ENCODE data around the gene NETO2. TPM values are rescaled to one million over a fixed set of nuclear protein-coding genes. Genes with fewer than 3 reads are reported as not detected.

Gene NETO2
- total and polyA plus RNA-seq, 10 of the 15 experiments (the other 5 are each of a cell fraction or from before 2014, with no cell fraction given), result 8.5 to 53.1 (median 27.0) TPM

GRCh38 chr16:47142821-47143676 lies 696 bp downstream of the NETO2 start (continued):
- TF ChIP-seq FOS (IDR thresholded peaks at IDR 0.05; ENCODE audit: borderline replicate concordance, extremely low read depth, insufficient read length), result no peak
- peak; percentile 47; the same call in 1 of the 2 replicates for TF ChIP-seq SMC3 (IDR thresholded peaks at IDR 0.05; ENCODE audit: borderline replicate concordance, low read length)
- no peak for TF ChIP-seq TAF1 (IDR thresholded peaks at IDR 0.05; ENCODE audit: borderline replicate concordance, low read depth, low read length)
- peak; percentile 11; the same call in 1 of the 2 replicates for TF ChIP-seq RELB (IDR thresholded peaks at IDR 0.05; ENCODE audit: low read depth)
- TF ChIP-seq SMARCA5 (IDR thresholded peaks at IDR 0.05), result peak; percentile 97
- no peak for TF ChIP-seq MYC (IDR thresholded peaks at IDR 0.05; ENCODE audit: insufficient read depth, insufficient read length, insufficient replicate concordance, low read length, severe bottlenecking)
- TF ChIP-seq TCF12 (IDR thresholded peaks at IDR 0.05; ENCODE audit: low read depth, low read length), result 0 out of 2 replicates have a peak, but pooled peaks have one; percentile 7
- peak; percentile 70 for TF ChIP-seq DPF2 (IDR thresholded peaks at IDR 0.05)
- no peak for TF ChIP-seq ZBED1 (IDR thresholded peaks at IDR 0.05; ENCODE audit: borderline replicate concordance)
- peak; percentile 2; the same call in 1 of the 2 replicates for TF ChIP-seq RUNX3 (IDR thresholded peaks at IDR 0.05; ENCODE audit: low read length)
- peak in 1 of 2 experiments; percentile 39; a peak in 1 of 3 replicates for TF ChIP-seq EGR1 (IDR thresholded peaks at IDR 0.05; ENCODE audit: borderline replicate concordance in 1 of 2, low read depth in 2 of 2, low read length in 2 of 2)
- TF ChIP-seq RCOR1 (conservative IDR thresholded peaks at IDR 0.05; ENCODE audit: low read depth, low read length), result 0 out of 2 replicates have a peak, but pooled peaks have one; percentile 21
- TF ChIP-seq YBX1 (IDR thresholded peaks at IDR 0.05), result no peak
- TF ChIP-seq CHD1 (IDR thresholded peaks at IDR 0.05; ENCODE audit: low read depth, low read length), result 0 out of 2 replicates have a peak, but pooled peaks have one; percentile 22
- 0 out of 2 replicates have a peak, but pooled peaks have one; percentile 6 for TF ChIP-seq PAX5 (IDR thresholded peaks at IDR 0.05; ENCODE audit: borderline replicate concordance, low read depth, low read length)
- no peak for TF ChIP-seq IRF4 (IDR thresholded peaks at IDR 0.05; ENCODE audit: low read depth, low read length)
- TF ChIP-seq NFIC (IDR thresholded peaks at IDR 0.05; ENCODE audit: low read depth, low read length), result no peak

Measured in GM12878 (cell line).